SK-N-DZ (cell line): ENCODE measurements around the gene FGF5.
"Not testable (repeated sequence)": the region's sequence is repeated elsewhere in the genome, so short reads cannot be mapped to it uniquely, and the experiment has no call there.

Experiments
- DNase-seq: peaks from one replicate; pipeline ENCODE4 v3.0.0-alpha.2; 2015; ENCODE audit warnings: low spot score

FGF5 gene

DNA sequence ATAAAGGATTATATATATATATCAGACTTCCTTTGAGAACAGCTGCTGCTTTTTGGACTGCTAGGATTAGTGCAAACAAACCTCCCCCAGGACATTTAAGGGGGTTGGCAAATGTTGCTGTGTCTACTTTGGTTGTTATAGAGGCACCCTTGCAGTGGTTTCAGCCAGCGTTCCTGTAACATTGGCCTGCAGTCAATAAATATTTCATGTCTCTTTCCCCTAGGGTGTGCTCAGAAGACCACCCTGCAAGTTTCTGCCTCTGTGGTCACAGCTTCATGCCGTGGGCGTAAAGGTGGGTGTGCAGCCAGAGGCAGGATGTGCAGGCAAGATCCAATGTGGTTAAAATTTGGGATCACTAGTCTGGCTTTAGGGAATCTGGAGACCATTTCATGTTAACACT, 28.9 kb downstream of the FGF5 start:
- no peak for DNase-seq

GRCh38 chr4:80295826-80296225, 29.4 kb downstream of the FGF5 start:
- no peak for DNase-seq

- DNase-seq = no peak
Measured at GRCh38 chr4:80301884-80302283, 35.4 kb downstream of the FGF5 start.

DNA sequence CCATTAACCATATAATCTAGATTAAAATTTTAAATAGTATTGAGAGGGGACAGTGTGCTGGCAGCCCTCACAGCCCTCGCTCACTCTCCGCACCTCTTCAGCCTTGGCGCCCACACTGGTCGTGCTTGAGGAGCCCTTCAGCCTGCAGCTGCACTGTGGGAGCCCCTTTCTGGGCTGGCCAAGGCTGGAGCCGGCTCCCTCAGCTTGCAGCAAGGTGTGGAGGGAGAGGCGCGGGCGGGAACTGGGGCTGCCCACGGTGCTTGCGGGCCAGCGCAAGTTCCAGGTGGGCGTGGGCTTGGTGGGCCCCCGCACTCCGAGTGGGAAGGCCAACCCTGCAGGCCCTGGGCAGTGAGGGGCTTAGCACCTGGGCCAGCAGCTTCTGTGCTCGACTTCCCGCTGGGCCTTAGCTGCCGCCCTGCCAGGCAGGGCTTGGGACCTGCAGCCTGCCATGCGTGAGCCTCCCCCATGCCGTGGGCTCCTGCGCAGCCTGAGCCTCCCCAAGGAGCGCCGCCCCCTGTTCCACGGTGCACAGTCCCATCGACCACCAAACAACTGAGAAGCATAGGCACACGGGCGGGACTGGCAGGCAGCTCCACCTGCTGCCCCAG, 36.3 kb downstream of the FGF5 start:
- DNase-seq = no peak

DNA sequence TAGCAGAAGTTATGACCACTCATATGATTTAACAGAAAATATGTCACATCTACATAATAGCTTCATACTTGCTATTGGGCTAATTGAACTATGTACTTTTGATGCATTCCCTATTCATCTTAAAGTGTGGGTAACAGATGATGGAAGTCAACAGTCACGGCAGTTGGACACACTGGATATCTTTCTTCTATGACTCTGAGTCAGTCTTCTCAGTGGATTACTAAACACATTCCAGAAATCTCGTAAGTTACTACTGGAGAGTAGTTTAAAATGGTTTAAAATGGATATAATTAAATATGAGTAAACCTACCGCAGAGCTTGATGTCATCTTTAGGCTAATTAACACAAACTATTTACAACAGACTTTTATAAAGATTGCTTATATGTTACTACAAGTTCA, 39.0 kb downstream of the FGF5 start:
- DNase-seq = no peak

- DNase-seq = no peak
Measured at GRCh38 chr4:80306260-80306659, 39.8 kb downstream of the FGF5 start.

DNA sequence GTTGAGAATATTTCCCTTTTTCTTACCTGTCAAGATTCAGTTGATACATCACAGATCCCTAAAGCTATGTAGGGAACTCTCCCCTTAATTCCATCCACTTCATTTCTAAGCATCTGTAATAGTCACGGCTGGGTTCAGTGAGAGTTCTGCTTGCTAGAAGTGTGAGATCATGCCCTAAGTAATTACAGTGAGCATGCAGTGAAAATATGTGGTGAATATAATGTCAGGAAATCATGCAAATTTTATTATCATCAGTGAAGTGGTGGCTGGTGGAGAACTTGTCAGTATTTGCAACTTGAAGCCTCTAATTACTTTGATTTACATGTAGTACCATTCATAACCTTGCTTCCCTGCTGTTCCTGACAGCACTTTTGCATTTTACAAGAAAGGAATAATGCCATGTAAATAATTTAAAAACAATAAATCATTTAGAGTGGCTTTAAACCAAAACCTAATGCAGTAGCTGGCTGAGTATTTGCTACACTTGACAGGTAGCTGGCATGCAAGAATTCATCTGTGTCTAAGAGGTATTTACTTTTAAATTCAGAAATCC, 40.8 kb downstream of the FGF5 start:
- DNase-seq = no peak

GRCh38 chr4:80307774-80308465, 41.5 kb downstream of the FGF5 start:
- no peak for DNase-seq

DNA sequence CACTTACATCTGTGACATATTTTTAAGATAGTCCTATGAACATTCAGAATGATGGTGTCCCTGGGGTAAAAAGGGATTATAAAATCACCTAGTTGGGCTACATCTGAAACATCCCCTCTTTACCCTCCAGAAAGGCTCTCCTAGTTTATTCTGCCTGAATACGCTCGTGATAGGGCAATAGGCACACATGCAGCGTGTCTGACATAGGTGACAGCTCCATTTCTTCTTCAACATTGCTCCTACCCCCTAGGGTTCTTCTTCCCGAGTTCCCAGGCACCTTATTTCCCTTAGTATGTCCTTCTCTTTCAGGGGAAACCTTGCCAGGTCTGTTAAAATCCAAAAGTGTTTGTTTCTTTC, 42.0 kb downstream of the FGF5 start:
- DNase-seq = no peak

DNA sequence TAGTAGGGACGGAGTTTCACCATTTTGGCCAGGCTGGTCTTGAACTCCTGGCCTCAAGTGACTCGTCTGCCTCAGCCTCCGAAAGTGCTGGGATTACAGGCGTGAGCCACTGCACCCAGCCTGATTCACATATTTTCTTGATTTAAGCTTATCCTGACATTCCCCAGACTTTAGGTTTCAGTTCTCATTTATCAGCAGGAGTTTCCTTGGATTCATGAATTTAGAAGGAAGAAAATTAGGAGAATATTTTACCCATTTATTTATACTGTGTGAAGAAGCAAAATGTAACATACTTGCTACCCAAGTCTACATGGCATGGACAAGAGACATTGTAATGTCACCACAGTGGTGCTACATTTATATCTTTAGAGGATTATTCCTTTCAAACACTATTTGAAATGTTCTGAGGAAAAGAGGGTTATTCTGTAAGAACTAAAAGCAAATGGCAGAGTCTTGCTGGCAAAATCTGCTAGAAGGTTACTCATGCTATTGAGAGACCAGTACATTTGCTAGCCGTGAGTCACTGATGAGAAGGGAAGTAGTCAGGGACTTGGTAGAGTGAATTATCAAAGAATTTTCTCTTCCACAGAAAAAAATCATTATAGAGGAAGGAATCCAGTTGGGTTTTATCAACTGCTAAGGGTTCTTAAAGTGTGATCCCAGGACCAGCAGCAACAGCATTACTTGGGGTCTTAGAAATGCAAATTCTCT, 43.0 kb downstream of the FGF5 start:
- DNase-seq = no peak

DNA sequence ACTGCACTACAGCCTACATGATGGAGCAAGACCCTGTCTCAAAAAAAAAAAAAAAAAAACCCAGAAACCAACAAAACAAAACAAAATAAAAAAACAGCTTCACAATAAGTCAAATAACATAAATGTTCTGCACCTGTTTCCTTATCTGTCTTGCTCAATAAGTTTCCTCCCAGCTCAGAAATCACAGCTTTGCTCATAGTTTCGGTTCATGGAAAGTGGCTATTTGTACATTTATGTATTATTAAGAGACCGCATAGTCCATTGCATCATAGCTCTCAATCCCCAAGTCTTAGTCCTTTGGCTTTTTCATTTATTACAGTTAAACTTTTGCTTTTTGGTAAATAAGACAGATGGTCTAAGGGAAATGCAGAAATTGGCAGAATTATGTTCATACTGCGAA, 44.7 kb downstream of the FGF5 start:
- no peak for DNase-seq

GRCh38 chr4:80312124-80312523, 45.7 kb downstream of the FGF5 start:
- DNase-seq = no peak

DNA sequence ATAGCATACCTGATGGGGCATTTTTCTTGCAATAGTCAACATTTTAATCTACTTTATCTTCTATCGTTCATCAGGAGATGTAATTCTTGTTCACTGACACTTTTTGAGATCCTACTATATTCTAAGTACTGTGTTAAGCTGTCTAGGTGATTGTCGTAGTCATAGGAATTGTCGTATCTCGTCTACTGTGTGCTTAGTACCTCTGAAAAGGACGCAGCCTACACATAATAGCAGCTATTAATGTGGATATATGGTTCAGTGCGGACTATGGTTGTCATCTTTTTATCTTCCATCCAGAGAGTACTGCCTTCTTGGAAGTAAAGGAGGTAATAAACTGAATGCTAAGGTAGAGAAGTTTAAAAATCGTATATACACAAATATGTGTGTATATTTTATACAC, 47.2 kb downstream of the FGF5 start:
- no peak for DNase-seq

DNA sequence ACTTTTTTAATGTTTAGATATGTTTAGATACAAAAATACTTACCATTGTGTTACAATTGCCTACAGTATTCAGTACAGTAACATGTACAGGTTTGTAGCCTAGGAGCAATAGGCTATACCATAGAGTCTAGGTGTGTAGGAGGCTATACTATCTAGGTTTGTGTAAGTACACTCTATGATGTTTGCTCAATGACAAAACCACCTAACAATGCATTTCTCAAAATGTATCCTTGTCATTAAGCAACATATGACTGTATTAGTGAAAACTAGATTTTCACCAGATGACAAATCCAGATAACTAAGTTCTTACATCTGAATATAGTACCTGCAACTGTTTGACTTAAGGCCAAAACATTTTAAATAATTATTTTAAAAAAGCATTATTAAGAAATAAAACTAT, 49.4 kb downstream of the FGF5 start:
- DNase-seq = not testable (repeated sequence)

GRCh38 chr4:80321341-80321740, 54.9 kb downstream of the FGF5 start:
- no peak for DNase-seq

DNA sequence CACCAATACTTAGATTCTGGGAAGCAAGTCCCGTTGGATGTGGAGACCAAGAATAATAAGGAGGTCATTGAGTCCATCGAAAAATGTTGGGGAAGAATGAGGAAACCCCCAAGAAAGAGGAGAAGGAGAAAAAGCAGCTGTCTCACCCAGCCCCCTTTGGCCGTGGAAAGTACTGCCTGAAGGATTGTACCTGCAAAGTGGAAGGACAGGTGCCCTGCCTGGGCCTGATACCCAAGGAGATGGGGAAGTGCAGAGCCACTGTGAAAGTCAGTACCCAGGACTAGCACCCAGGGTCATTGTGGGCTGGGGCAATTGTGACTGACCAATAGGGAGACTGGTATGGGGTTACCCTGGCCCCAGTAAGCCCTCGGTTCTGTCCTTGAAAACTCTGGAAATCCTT, 55.3 kb downstream of the FGF5 start:
- no peak for DNase-seq

GRCh38 chr4:80322716-80323115, 56.3 kb downstream of the FGF5 start:
- no peak for DNase-seq

- DNase-seq = no peak
Measured at GRCh38 chr4:80324171-80324570, 57.7 kb downstream of the FGF5 start.

- DNase-seq = no peak
Measured at GRCh38 chr4:80331693-80332092, 65.2 kb downstream of the FGF5 start.

DNA sequence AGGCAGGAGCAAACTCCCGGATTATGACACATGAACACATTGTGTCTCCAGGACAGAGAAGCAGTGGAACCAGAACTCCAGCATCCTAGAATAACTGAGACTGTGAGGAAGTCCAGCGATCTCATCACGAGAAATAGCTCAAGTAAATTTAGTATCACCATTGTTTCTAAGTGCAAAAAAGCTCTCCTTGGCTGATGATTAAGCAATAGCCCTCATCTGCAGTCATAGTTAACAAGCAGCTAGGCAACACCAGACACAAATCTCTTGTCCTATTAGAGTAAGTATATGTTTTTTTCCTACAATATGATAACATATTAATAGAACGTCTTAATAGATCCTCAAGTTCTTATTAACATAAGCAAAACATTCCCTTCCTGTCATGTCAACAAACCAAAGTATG, 66.7 kb downstream of the FGF5 start:
- no peak for DNase-seq

GRCh38 chr4:80334568-80334967, 68.1 kb downstream of the FGF5 start:
- no peak for DNase-seq

DNA sequence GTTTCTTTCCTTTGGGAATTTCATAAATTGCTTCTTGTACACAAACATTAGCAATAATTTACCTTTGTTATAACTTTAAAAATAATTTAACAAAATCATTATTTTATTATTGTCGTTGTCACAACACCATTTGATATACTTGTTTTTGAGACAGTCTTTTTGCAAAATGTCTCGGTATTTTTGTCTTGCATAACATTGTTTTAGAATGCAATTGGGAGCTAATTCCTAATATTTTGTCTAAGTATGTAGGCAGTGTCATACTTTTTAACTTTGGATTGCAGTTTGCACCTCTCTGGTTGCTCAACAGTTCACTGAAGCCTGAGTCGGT, 68.7 kb downstream of the FGF5 start:
- DNase-seq = no peak
